Neural crest cell (in vitro differentiated cells): Measurements from ENCODE around the gene EVI5L. TPM values are rescaled to one million over a fixed set of nuclear protein-coding genes. Genes with fewer than 3 reads are reported as not detected.

ENCODE experiments used
- DNase-seq: peaks from one replicate; pipeline ENCODE4 v3.0.0; 2021; ENCODE audit warnings: low read depth, mixed read lengths, low spot score
- H3K27ac Mint-ChIP-seq: one replicate; pipeline ENCODE4 v1.8.0; 2021; ENCODE audit warnings: mild to moderate bottlenecking, mixed read lengths; ENCODE audit not compliant: unreplicated experiment
- H3K27me3 Mint-ChIP-seq: 2 replicates; pipeline ENCODE4 v1.8.0; 2021; ENCODE audit warnings: low read depth, mild to moderate bottlenecking, mixed read lengths
- H3K36me3 Mint-ChIP-seq: 2 replicates; pipeline ENCODE4 v1.8.0; 2021; ENCODE audit warnings: low read depth, mild to moderate bottlenecking, mixed read lengths
- H3K4me1 Mint-ChIP-seq: 2 replicates; pipeline ENCODE4 v1.8.0; 2021; ENCODE audit warnings: mixed read lengths
- H3K4me3 Mint-ChIP-seq: one replicate; pipeline ENCODE4 v1.8.0; 2021; ENCODE audit warnings: mild to moderate bottlenecking, mixed read lengths
- H3K9me3 Mint-ChIP-seq: 2 replicates; pipeline ENCODE4 v1.8.0; 2021; ENCODE audit warnings: mixed read lengths
- total RNA-seq: library from RNA; stranded (reverse); gene quantifications from 2 replicates; pipeline ENCODE4 v1.2.1, GENCODE V29; 2021
- TF ChIP-seq, protein P1 (sequence below): fragments of 200-600 bp; sonication (generic); conservative IDR thresholded peaks from 2 replicates; pipeline ENCODE4 v1.5.0; 2021; ENCODE audit warnings: antibody characterized with exemption, mild to moderate bottlenecking

The EVI5L gene
- total RNA-seq, 1 donor from 2014 or later: 19.5 TPM

DNA sequence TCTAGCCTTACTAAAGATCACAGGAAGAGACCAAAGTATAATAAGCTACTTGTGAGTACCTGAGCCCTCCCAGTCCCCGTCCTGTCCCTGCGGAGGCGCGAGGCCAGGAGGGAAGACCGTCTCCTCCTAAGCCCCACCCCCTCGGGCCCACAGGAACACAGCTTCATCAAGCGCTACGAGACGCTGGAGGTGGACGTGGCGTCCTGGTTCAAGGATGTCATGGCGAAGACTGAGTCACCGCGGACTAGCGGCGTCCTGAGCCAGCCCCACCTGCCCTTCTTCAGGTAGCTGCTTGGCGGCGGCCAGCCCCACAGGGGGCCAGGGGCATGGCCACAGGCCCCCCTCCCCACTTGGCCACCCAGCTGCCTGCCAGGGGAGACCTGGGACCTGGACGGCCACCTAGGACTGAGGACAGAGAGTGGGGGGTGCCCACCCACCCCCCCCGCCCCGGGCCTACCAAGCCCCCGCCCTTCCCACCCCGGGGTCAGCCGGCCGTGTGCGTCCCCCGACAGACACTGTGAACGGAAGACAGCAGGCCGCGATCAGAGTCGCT is 82.2 kb downstream of the EVI5L start:
- H3K4me3 Mint-ChIP-seq: peak overlapping the region; percentile 51
- peaks cover 10% of the 10 kb centered on the region for H3K4me1 Mint-ChIP-seq
- TF ChIP-seq, protein P1, sequence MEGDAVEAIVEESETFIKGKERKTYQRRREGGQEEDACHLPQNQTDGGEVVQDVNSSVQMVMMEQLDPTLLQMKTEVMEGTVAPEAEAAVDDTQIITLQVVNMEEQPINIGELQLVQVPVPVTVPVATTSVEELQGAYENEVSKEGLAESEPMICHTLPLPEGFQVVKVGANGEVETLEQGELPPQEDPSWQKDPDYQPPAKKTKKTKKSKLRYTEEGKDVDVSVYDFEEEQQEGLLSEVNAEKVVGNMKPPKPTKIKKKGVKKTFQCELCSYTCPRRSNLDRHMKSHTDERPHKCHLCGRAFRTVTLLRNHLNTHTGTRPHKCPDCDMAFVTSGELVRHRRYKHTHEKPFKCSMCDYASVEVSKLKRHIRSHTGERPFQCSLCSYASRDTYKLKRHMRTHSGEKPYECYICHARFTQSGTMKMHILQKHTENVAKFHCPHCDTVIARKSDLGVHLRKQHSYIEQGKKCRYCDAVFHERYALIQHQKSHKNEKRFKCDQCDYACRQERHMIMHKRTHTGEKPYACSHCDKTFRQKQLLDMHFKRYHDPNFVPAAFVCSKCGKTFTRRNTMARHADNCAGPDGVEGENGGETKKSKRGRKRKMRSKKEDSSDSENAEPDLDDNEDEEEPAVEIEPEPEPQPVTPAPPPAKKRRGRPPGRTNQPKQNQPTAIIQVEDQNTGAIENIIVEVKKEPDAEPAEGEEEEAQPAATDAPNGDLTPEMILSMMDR: no peak
- no peak for DNase-seq
- no peak overlapping the region for H3K27ac Mint-ChIP-seq
- H3K9me3 Mint-ChIP-seq: no peaks in the 10 kb centered on the region
- H3K36me3 Mint-ChIP-seq: no peaks in the 10 kb centered on the region
- H3K27me3 Mint-ChIP-seq: peaks cover 41% of the 10 kb centered on the region

DNA sequence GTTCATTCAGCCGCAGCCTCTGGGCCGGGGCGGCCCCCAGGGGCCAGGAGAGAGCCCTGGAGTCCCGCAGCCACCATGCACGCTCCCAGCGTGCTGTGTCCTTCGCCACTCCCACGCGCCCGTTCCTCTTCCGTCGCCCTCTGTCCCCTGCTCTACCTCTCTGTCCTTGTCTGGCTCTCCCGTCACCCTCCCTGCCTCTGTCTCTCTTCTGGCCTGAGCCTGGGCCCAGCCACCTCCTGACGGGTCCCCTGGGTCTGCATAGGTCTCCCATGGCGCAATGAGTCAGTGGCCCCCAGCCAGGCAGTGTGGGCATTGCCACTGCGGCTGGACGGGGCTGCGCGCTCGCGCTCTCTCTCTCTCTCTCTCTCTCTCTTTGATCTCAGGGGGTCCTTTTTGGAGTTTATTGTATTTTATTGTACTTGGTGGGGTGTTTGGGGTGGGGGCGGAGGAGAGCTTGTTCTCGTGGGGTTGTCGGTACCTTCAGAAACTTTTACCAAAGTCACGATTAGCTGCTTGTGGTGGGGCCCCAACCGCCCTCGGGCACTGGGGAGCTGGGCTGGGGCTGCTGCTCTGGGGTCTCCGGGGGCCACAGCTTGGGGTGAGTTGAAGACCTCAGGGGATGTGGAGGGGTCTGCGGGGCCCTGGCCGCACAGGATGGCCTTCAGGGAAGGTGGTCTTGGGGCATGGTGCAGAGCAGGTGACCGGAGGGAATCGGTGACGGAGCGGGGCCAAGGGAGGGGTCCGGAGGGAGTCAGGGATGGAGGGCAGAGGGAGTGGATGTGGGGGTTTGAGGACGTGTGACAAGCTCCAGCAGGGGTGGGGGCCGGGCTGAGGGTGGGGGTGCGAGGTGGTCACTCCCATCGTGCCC is 82.9 kb downstream of the EVI5L start:
- Mint-ChIP-seq H3K36me3 (no peaks in the 10 kb centered on the region), H3K9me3 (no peaks in the 10 kb centered on the region), H3K27ac (no peak overlapping the region), H3K4me1 (peaks cover 10% of the 10 kb centered on the region), H3K27me3 (peaks cover 46% of the 10 kb centered on the region), H3K4me3 (peak overlapping the region; percentile 64)
- DNase-seq: no peak
- TF ChIP-seq, protein P1: no peak

DNA sequence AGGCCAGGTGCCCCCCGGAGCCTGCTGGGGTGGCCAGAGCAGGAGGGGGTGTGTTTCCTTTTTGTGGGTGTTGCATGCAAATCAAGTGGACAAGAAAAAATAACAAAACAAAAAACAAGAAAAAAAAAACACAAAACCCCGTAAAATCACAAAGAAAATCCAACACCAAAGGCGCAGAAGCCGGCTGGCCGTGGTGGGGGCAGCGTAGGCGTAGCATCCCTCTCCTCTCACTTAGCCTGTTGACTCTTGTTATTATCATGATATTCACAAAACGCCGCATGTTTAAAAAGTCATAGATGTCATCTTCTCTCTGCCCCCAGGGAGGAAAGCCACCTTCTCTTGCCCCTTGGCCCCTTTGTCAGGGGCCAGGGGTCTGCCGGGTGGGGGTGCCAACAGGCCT is 83.6 kb downstream of the EVI5L start:
- H3K27me3 Mint-ChIP-seq: peaks cover 53% of the 10 kb centered on the region
- H3K4me1 Mint-ChIP-seq: peaks cover 10% of the 10 kb centered on the region
- H3K4me3 Mint-ChIP-seq: peak overlapping the region; percentile 59
- H3K27ac Mint-ChIP-seq: no peak overlapping the region
- no peak for DNase-seq
- H3K9me3 Mint-ChIP-seq: no peaks in the 10 kb centered on the region
- H3K36me3 Mint-ChIP-seq: no peaks in the 10 kb centered on the region
- TF ChIP-seq, protein P1: no peak

DNA sequence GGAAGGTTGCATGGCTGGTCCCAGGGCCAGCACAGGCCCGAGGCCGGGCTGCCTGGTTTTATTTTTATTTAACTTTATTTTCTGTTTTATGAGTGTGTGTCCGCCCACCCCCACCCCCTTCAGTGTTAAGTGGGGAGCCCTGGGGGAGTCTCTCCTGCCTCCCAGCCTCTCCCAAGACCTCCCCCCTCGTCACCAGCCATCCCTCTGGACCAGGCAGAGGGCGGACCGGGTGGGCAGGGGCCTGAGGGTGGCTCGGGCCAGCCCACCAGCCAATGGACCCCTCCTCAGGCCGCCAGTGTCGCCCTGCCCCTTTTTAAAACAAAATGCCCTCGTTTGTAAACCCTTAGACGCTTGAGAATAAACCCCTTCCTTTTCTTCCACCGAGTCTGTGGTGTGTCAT is 84.1 kb downstream of the EVI5L start:
- no peak for DNase-seq
- Mint-ChIP-seq H3K36me3 (no peaks in the 10 kb centered on the region), H3K27ac (no peak overlapping the region), H3K27me3 (peaks cover 56% of the 10 kb centered on the region), H3K9me3 (no peaks in the 10 kb centered on the region), H3K4me1 (peaks cover 10% of the 10 kb centered on the region), H3K4me3 (peak overlapping the region; percentile 34)
- TF ChIP-seq, protein P1: no peak

Other genes starting within 250 kb of the EVI5L start
- 10.3 and 13.7 TPM in 2 replicates for gene CAMSAP3, start 234.4 kb upstream of the EVI5L start, total RNA-seq
- gene XAB2, start 200.7 kb upstream of the EVI5L start, total RNA-seq: 47.0 and 47.8 TPM in 2 replicates
- gene PET100, start 200.4 kb upstream of the EVI5L start, total RNA-seq: 141 and 165 TPM in 2 replicates
- gene PCP2, start 196.5 kb upstream of the EVI5L start, total RNA-seq: not detected in 2 replicates
- gene STXBP2, start 193.1 kb upstream of the EVI5L start, total RNA-seq: 4.6 and 5.2 TPM in 2 replicates
- not detected in 2 replicates for gene RETN, start 161.2 kb upstream of the EVI5L start, total RNA-seq
- gene MCEMP1, start 153.1 kb upstream of the EVI5L start, total RNA-seq: not detected in 2 replicates
- 83.8 and 87.2 TPM in 2 replicates for gene TRAPPC5, start 149.4 kb upstream of the EVI5L start, total RNA-seq
- not detected in 2 replicates for gene FCER2, start 128.1 kb upstream of the EVI5L start, total RNA-seq
- not detected in 2 replicates for gene CLEC4G, start 98.1 kb upstream of the EVI5L start, total RNA-seq
- not detected in 2 replicates for gene CD209, start 82.7 kb upstream of the EVI5L start, total RNA-seq
- not detected in 2 replicates for gene CLEC4M, start 67.0 kb upstream of the EVI5L start, total RNA-seq
- 20.9 and 21.8 TPM in 2 replicates for gene PRR36, start 44.2 kb downstream of the EVI5L start, total RNA-seq
- 0.51 and 1.0 TPM in 2 replicates for gene LRRC8E, start 58.3 kb downstream of the EVI5L start, total RNA-seq
- 48.1 and 50.7 TPM in 2 replicates for gene MAP2K7, start 73.7 kb downstream of the EVI5L start, total RNA-seq
- 0.32 and 0.44 TPM in 2 replicates for gene TGFBR3L, start 84.6 kb downstream of the EVI5L start, total RNA-seq
- gene SNAPC2, start 90.1 kb downstream of the EVI5L start, total RNA-seq: 19.1 and 19.5 TPM in 2 replicates
- gene CTXN1, start 95.9 kb downstream of the EVI5L start, total RNA-seq: 129 and 130 TPM in 2 replicates
- 95.9 and 97.6 TPM in 2 replicates for gene TIMM44, start 113.4 kb downstream of the EVI5L start, total RNA-seq
- 209 and 211 TPM in 2 replicates for gene ELAVL1, start 175.4 kb downstream of the EVI5L start, total RNA-seq
- gene CCL25, start 222.5 kb downstream of the EVI5L start, total RNA-seq: not detected in 2 replicates